Mesenchymal stem cell (in vitro differentiated cells and primary cell): ENCODE data around the gene COX5B.
"Not testable (repeated sequence)": the region's sequence is repeated elsewhere in the genome, so short reads cannot be mapped to it uniquely, and the experiment has no call there.

Experiments used
- DNase-seq: peaks from one replicate; pipeline ENCODE4 v3.0.0-alpha.2; 2013
- H2AFZ ChIP-seq: one replicate; pipeline ENCODE4 v1.6.1; 2013; ENCODE audit warnings: low read depth, mild to moderate bottlenecking, control low read depth, inconsistent platforms, low read length, moderate library complexity
- H2AK5ac ChIP-seq: 2 replicates; pipeline ENCODE4 v1.6.1; 2013; ENCODE audit warnings: low read length, moderate library complexity, mild to moderate bottlenecking, inconsistent platforms; ENCODE audit not compliant: severe bottlenecking
- H2BK120ac ChIP-seq: one replicate; pipeline ENCODE4 v1.6.1; 2013; ENCODE audit warnings: low read depth, mild to moderate bottlenecking, inconsistent platforms, low read length, moderate library complexity
- H2BK12ac ChIP-seq, 2 experiments: one replicate each; pipeline ENCODE4 v1.6.1; 2013; ENCODE audit warnings: inconsistent platforms in 2 of 2, low read length in 2 of 2, mild to moderate bottlenecking in 2 of 2, moderate library complexity in 2 of 2, control low read depth in 1 of 2
- H2BK15ac ChIP-seq: one replicate; pipeline ENCODE4 v1.6.1; 2013; ENCODE audit warnings: mild to moderate bottlenecking, low read depth, inconsistent platforms; ENCODE audit not compliant: poor library complexity, severe bottlenecking
- H2BK5ac ChIP-seq: 2 replicates; pipeline ENCODE4 v1.6.1; 2013; ENCODE audit warnings: low read depth, mild to moderate bottlenecking, low read length, control low read depth, inconsistent platforms; ENCODE audit not compliant: poor library complexity, severe bottlenecking
- H3K14ac ChIP-seq, 2 experiments: one replicate each; pipeline ENCODE4 v1.6.1; 2013; ENCODE audit warnings: inconsistent platforms in 2 of 2, low read length in 2 of 2, control low read depth in 1 of 2, mild to moderate bottlenecking in 1 of 2, moderate library complexity in 1 of 2
- H3K18ac ChIP-seq, 2 experiments: one replicate each; pipeline ENCODE4 v1.6.1; 2013; ENCODE audit warnings: inconsistent platforms in 2 of 2, low read length in 2 of 2, control low read depth in 1 of 2, low read depth in 1 of 2, mild to moderate bottlenecking in 1 of 2
- H3K23ac ChIP-seq, 2 experiments: one replicate each; pipeline ENCODE4 v1.6.1; 2013; ENCODE audit warnings: inconsistent platforms in 2 of 2, low read length in 2 of 2, mild to moderate bottlenecking in 2 of 2, moderate library complexity in 2 of 2, control low read depth in 1 of 2
- H3K27ac ChIP-seq: 2 replicates; pipeline ENCODE4 v1.5.1; 2013; ENCODE audit warnings: mild to moderate bottlenecking, moderate library complexity, low read length, control low read depth, inconsistent platforms; ENCODE audit not compliant: poor library complexity, severe bottlenecking
- H3K27me3 ChIP-seq, 2 experiments: 2 replicates each; pipeline versions ENCODE4 v1.6.1 to v1.7.0; 2013; ENCODE audit warnings: low read length in 2 of 2, mild to moderate bottlenecking in 2 of 2, moderate library complexity in 2 of 2, control low read depth in 1 of 2, inconsistent platforms in 1 of 2; ENCODE audit not compliant: control insufficient read depth in 1 of 2, insufficient read depth in 1 of 2
- H3K36me3 ChIP-seq, 2 experiments: 2 replicates each; pipeline versions ENCODE4 v1.6.1 to v1.7.0; 2013; ENCODE audit warnings: low read length in 2 of 2, control low read depth in 1 of 2, inconsistent platforms in 1 of 2, low read depth in 1 of 2, mild to moderate bottlenecking in 1 of 2; ENCODE audit not compliant: insufficient read depth in 2 of 2, control insufficient read depth in 1 of 2
- H3K4ac ChIP-seq, 2 experiments: one replicate each; pipeline ENCODE4 v1.6.1; 2013; ENCODE audit warnings: inconsistent platforms in 2 of 2, low read length in 2 of 2, mild to moderate bottlenecking in 2 of 2, moderate library complexity in 2 of 2, control low read depth in 1 of 2, low read depth in 1 of 2
- H3K4me1 ChIP-seq: 2 replicates; pipeline ENCODE4 v1.6.1; 2013; ENCODE audit warnings: low read depth, low read length, control low read depth; ENCODE audit not compliant: control insufficient read depth, insufficient read depth
- H3K4me2 ChIP-seq: 2 replicates; pipeline ENCODE4 v1.6.1; 2013; ENCODE audit warnings: low read length, mild to moderate bottlenecking, inconsistent platforms; ENCODE audit not compliant: poor library complexity, severe bottlenecking
- H3K4me3 ChIP-seq, 2 experiments: 2 replicates each; pipeline versions ENCODE4 v1.5.1 to v1.7.0; 2013; ENCODE audit warnings: low read length in 2 of 2, mild to moderate bottlenecking in 2 of 2, control low read depth in 1 of 2, low read depth in 1 of 2; ENCODE audit not compliant: insufficient read depth in 1 of 2
- H3K79me1 ChIP-seq: replicated peaks from 2 replicates; pipeline ENCODE4 v1.6.1; 2013; ENCODE audit warnings: mild to moderate bottlenecking, control low read depth, low read length, inconsistent platforms; ENCODE audit not compliant: poor library complexity, severe bottlenecking
- H3K9ac ChIP-seq: 2 replicates; pipeline ENCODE4 v1.7.0; 2013; ENCODE audit warnings: mild to moderate bottlenecking, low read length, moderate library complexity
- H3K9me3 ChIP-seq: 2 replicates; pipeline ENCODE4 v1.7.0; 2013; ENCODE audit warnings: mild to moderate bottlenecking, low read length; ENCODE audit not compliant: control insufficient read depth
- H4K8ac ChIP-seq: one replicate; pipeline ENCODE4 v1.6.1; 2013; ENCODE audit warnings: inconsistent platforms, mild to moderate bottlenecking, low read length, moderate library complexity
- H4K91ac ChIP-seq: one replicate; pipeline ENCODE4 v1.6.1; 2013; ENCODE audit warnings: mild to moderate bottlenecking, low read length, inconsistent platforms
- WGBS: methylation state at CpG from one replicate; pipeline ENCODE4 v1.1.7; 2013; ENCODE audit warnings: mixed read lengths; 5-methylcytosine and 5-hydroxymethylcytosine counted together

COX5B gene

GRCh38 chr2:97670471-97670870 is 24.6 kb downstream of the COX5B start:
- no peak overlapping the region for H2BK12ac ChIP-seq
- H3K18ac ChIP-seq = no peak overlapping the region
- no peak for DNase-seq
- no peak overlapping the region for H3K23ac ChIP-seq
- no peak overlapping the region for H4K91ac ChIP-seq
- no peaks in the 10 kb centered on the region for H3K36me3 ChIP-seq
- no peak overlapping the region for H2BK120ac ChIP-seq
- no peak overlapping the region for H2AK5ac ChIP-seq
- no peak overlapping the region for H3K14ac ChIP-seq
- no peak overlapping the region for H2AFZ ChIP-seq
- H2BK15ac ChIP-seq = no peak overlapping the region
- H2BK5ac ChIP-seq = no peak overlapping the region
- no peaks in the 10 kb centered on the region for H3K27me3 ChIP-seq
- H3K4ac ChIP-seq = no peak overlapping the region
- no peak overlapping the region for H3K9ac ChIP-seq
- H3K27ac ChIP-seq = no peak overlapping the region
- WGBS = 86% methylated on average over 1 of the region's 1 CpG
- H3K9me3 ChIP-seq = no peaks in the 10 kb centered on the region
- no peak overlapping the region for H3K4me3 ChIP-seq
- H3K79me1 ChIP-seq = no peaks in the 10 kb centered on the region
- no peak overlapping the region for H3K4me2 ChIP-seq
- H4K8ac ChIP-seq = no peak overlapping the region
- H3K4me1 ChIP-seq = no peaks in the 10 kb centered on the region

- no peak overlapping the region for H3K18ac ChIP-seq
- H3K4me3 ChIP-seq = no peak overlapping the region
- H3K9me3 ChIP-seq = no peaks in the 10 kb centered on the region
- H3K36me3 ChIP-seq = no peaks in the 10 kb centered on the region
- H3K27ac ChIP-seq = no peak overlapping the region
- no peak overlapping the region for H2BK15ac ChIP-seq
- no peaks in the 10 kb centered on the region for H3K79me1 ChIP-seq
- H2AFZ ChIP-seq = no peak overlapping the region
- WGBS = 98% methylated on average over 6 of the region's 7 CpGs
- H3K23ac ChIP-seq = no peak overlapping the region
- no peaks in the 10 kb centered on the region for H3K27me3 ChIP-seq
- H4K91ac ChIP-seq = no peak overlapping the region
- no peak overlapping the region for H2BK5ac ChIP-seq
- H2BK12ac ChIP-seq = no peak overlapping the region
- H4K8ac ChIP-seq = no peak overlapping the region
- no peaks in the 10 kb centered on the region for H3K4me1 ChIP-seq
- no peak for DNase-seq
- no peak overlapping the region for H3K14ac ChIP-seq
- no peak overlapping the region for H2AK5ac ChIP-seq
- no peak overlapping the region for H3K4me2 ChIP-seq
- no peak overlapping the region for H2BK120ac ChIP-seq
- no peak overlapping the region for H3K9ac ChIP-seq
- no peak overlapping the region for H3K4ac ChIP-seq
These were observed 25.7 kb downstream of the COX5B start for GRCh38 chr2:97671526-97671925.

- H3K4ac ChIP-seq, H2BK120ac ChIP-seq, H2AFZ ChIP-seq, H3K79me1 ChIP-seq, H3K36me3 ChIP-seq, H3K23ac ChIP-seq, H4K91ac ChIP-seq, H2BK5ac ChIP-seq, H4K8ac ChIP-seq, H3K9me3 ChIP-seq, H3K4me2 ChIP-seq, H3K27me3 ChIP-seq, H3K4me3 ChIP-seq, DNase-seq, H3K18ac ChIP-seq, H3K9ac ChIP-seq, H2BK15ac ChIP-seq, H3K27ac ChIP-seq, H2BK12ac ChIP-seq, H3K14ac ChIP-seq, H2AK5ac ChIP-seq, H3K4me1 ChIP-seq: not testable (repeated sequence)
- 96% methylated on average over 6 of the region's 6 CpGs for WGBS
These were observed 26.8 kb downstream of the COX5B start for GRCh38 chr2:97672606-97673140.

- no peak overlapping the region for H3K14ac ChIP-seq
- no peak overlapping the region for H2BK5ac ChIP-seq
- no peak overlapping the region for H3K9ac ChIP-seq
- H2BK15ac ChIP-seq = no peak overlapping the region
- H3K4me1 ChIP-seq = no peaks in the 10 kb centered on the region
- H3K23ac ChIP-seq = no peak overlapping the region
- no peaks in the 10 kb centered on the region for H3K9me3 ChIP-seq
- no peak overlapping the region for H3K4me2 ChIP-seq
- no peaks in the 10 kb centered on the region for H3K36me3 ChIP-seq
- H4K8ac ChIP-seq = no peak overlapping the region
- H2AFZ ChIP-seq = no peak overlapping the region
- H3K4me3 ChIP-seq = no peak overlapping the region
- 75% methylated on average over 4 of the region's 9 CpGs for WGBS
- H4K91ac ChIP-seq = no peak overlapping the region
- no peak overlapping the region for H3K18ac ChIP-seq
- no peaks in the 10 kb centered on the region for H3K79me1 ChIP-seq
- no peak for DNase-seq
- no peak overlapping the region for H2AK5ac ChIP-seq
- H3K27ac ChIP-seq = no peak overlapping the region
- H3K4ac ChIP-seq = no peak overlapping the region
- no peak overlapping the region for H2BK120ac ChIP-seq
- no peak overlapping the region for H2BK12ac ChIP-seq
- no peaks in the 10 kb centered on the region for H3K27me3 ChIP-seq
These were observed 27.5 kb downstream of the COX5B start for GRCh38 chr2:97673182-97673914.
